ENCODE data around the gene PDXK. TPM values are rescaled to one million over a fixed set of nuclear protein-coding genes. Genes with fewer than 3 reads are reported as not detected.
A peak's percentile ranks its signal among the peaks of the same experiment; 100 is the strongest.

PDXK gene
- total and polyA plus RNA-seq, 9 of the 15 experiments (the other 6 are each of a cell fraction or from before 2014, with no cell fraction given): 5.6 to 162 (median 76.5) TPM

- peak overlapping the region; percentile 47; the same call in 2 of the 3 replicates for H3K27ac ChIP-seq (ENCODE audit: extremely low read depth, low read depth, low read length)
- peak overlapping the region in 1 of 2 experiments; percentile 23; a peak in 1 of 4 replicates for H3K9ac ChIP-seq (ENCODE audit: insufficient read depth in 1 of 2, low read depth in 2 of 2, low read length in 2 of 2)
- no TSS peak for BruUV-seq (replicated peaks)
- DNase-seq (ENCODE audit: extremely low read depth in 1 of 4, low spot score in 3 of 4) (no peak), ATAC-seq (peak; percentile 50), FAIRE-seq (peak; percentile 35)
- H3K36me3 ChIP-seq (ENCODE audit: control insufficient read depth, insufficient read depth, low read length): peaks cover 38% of the 10 kb centered on the region
- H3K9me1 ChIP-seq (ENCODE audit: control insufficient read depth, insufficient read depth, low read length): no peaks in the 10 kb centered on the region
- no peaks in the 10 kb centered on the region for H3K27me3 ChIP-seq (ENCODE audit: control insufficient read depth in 2 of 2, insufficient read depth in 2 of 2, low read length in 2 of 2)
- no peaks in the 10 kb centered on the region for H3K79me2 ChIP-seq (ENCODE audit: control insufficient read depth, insufficient read depth, low read length)
- no peaks in the 10 kb centered on the region for H4K20me1 ChIP-seq (replicated peaks; ENCODE audit: control insufficient read depth, insufficient read depth, low read length)
- POLR2A ChIA-PET: interaction anchor here (0.6 to 1.5 kb wide), 5 partner anchors 9 to 31 kb away, joined by 3 to 5 read pairs (median 3); no protein-coding TSS in a partner anchor
- peak overlapping the region; percentile 64; the same call in 1 of the 2 replicates for H3K4me2 ChIP-seq (ENCODE audit: insufficient read depth, low read length)
- WGBS (ENCODE audit: insufficient coverage, low coverage, missing lambda C conversion rate): 36% methylated on average over 10 of the region's 11 CpGs
- in situ Hi-C loops (cut with MboI) (no loop called here), intact Hi-C loops (cut with micrococcal nuclease) (no loop called here)
- CTCF ChIA-PET (ENCODE audit: low intra/inter-chr PET ratio): no interaction called here
- no peak overlapping the region for H3K4me3 ChIP-seq
- peak overlapping the region; percentile 54; the same call in 1 of the 2 replicates for H2AFZ ChIP-seq (ENCODE audit: low read depth, low read length)
- no peaks in the 10 kb centered on the region for H3K9me3 ChIP-seq (replicated peaks; ENCODE audit: control insufficient read depth, insufficient read depth, low read depth, low read length)
- H3K4me1 ChIP-seq (replicated peaks in 1 of 2; ENCODE audit: control insufficient read depth in 2 of 2, insufficient read depth in 2 of 2, low read length in 2 of 2): peaks cover 19 to 33% of the 10 kb centered on the region in 2 experiments; a peak in 4 of 5 replicates
- TF ChIP-seq ZNF174 (CRISPR knock-in tag; IDR thresholded peaks at IDR 0.05) (no peak), ZFX (CRISPR knock-in tag; IDR thresholded peaks at IDR 0.05) (peak; percentile 23; the same call in 1 of the 2 replicates), SMAD4 (CRISPR knock-in tag; conservative IDR thresholded peaks at IDR 0.05) (0 out of 2 replicates have a peak, but pooled peaks have one; percentile 27), CREB3 (tag; conservative IDR thresholded peaks at IDR 0.05; ENCODE audit: low read depth) (0 out of 2 replicates have a peak, but pooled peaks have one; percentile 31), HSF4 (CRISPR knock-in tag; IDR thresholded peaks at IDR 0.05; ENCODE audit: borderline replicate concordance) (peak; percentile 69; the same call in 1 of the 2 replicates), CBX1 (IDR thresholded peaks at IDR 0.05; ENCODE audit: low read depth) (no peak), CXXC5 (CRISPR knock-in tag; IDR thresholded peaks at IDR 0.05) (0 out of 2 replicates have a peak, but pooled peaks have one; percentile 1), L3MBTL2 (IDR thresholded peaks at IDR 0.05) (peak; percentile 83), MECOM (CRISPR knock-in tag; IDR thresholded peaks at IDR 0.05) (0 out of 2 replicates have a peak, but pooled peaks have one; percentile 11), ZNF134 (CRISPR knock-in tag; conservative IDR thresholded peaks at IDR 0.05) (0 out of 2 replicates have a peak, but pooled peaks have one; percentile 31), FOSL1 (tag; conservative IDR thresholded peaks at IDR 0.05) (0 out of 2 replicates have a peak, but pooled peaks have one; percentile 6), ZNF592 (IDR thresholded peaks at IDR 0.05) (peak; percentile 85), EHMT2 (IDR thresholded peaks at IDR 0.05) (no peak)
These were observed 20.9 kb upstream of the PDXK start for GRCh38 chr21:43697758-43698643.

Measured in K562 (cell line).